PFSK-1 (cell line): Measurements from ENCODE around the gene PTPRM.

Experiments
- FOXP2 ChIP-seq: optimal IDR thresholded peaks from 2 replicates; pipeline ENCODE3; 2011; ENCODE audit warnings: borderline replicate concordance, control low read depth, inconsistent platforms; ENCODE audit not compliant: insufficient read depth; ENCODE audit errors: extremely low read length, extremely low read depth
- POLR2AphosphoS5 ChIP-seq: IDR thresholded peaks from 2 replicates; pipeline ENCODE4 v1.6.1; 2012; ENCODE audit warnings: low read depth, mild to moderate bottlenecking, control low read depth, low read length, moderate library complexity
- REST ChIP-seq, 2 experiments: IDR thresholded peaks; 2 replicates each; pipeline versions ENCODE4 v1.6.1 to v1.8.0; 2011 to 2012; ENCODE audit warnings: low read depth in 2 of 2, low read length in 2 of 2, control low read depth in 1 of 2, inconsistent platforms in 1 of 2, mild to moderate bottlenecking in 1 of 2, moderate library complexity in 1 of 2; ENCODE audit not compliant: insufficient read depth in 1 of 2
- SIN3A ChIP-seq: IDR thresholded peaks from 2 replicates; pipeline ENCODE4 v1.6.1; 2012; ENCODE audit warnings: mild to moderate bottlenecking, low read length, moderate library complexity, borderline replicate concordance; ENCODE audit not compliant: insufficient read depth
- TAF1 ChIP-seq: IDR thresholded peaks from 2 replicates; pipeline ENCODE4 v1.6.1; 2012; ENCODE audit warnings: low read length, control low read depth, borderline replicate concordance; ENCODE audit not compliant: insufficient read depth

The PTPRM gene

DNA sequence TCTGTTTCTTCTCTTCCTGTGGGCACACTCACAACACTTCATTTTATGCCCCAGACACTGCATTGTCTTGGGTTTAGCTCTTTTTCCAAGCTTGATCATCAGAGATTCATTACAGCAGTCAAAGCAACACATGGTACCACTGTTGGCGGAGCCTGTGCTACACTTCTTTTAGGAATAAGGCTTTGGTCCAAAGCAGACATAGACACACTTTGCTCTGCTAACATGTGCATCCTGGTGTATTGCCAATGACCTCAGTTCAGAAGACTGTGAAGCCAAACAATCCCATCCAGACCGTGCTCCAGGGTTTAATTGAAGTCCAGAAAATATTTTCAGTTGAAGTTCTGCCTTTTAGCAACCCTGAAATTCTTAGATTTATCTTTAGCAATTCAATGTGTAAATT, 687.5 kb downstream of the PTPRM start:
- TF ChIP-seq TAF1 (no peak), SIN3A (no peak), REST (IDR thresholded peaks at IDR 0.05; ENCODE audit: insufficient read depth in 1 of 2, low read depth in 2 of 2, low read length in 2 of 2) (no peak), FOXP2 (no peak)

DNA sequence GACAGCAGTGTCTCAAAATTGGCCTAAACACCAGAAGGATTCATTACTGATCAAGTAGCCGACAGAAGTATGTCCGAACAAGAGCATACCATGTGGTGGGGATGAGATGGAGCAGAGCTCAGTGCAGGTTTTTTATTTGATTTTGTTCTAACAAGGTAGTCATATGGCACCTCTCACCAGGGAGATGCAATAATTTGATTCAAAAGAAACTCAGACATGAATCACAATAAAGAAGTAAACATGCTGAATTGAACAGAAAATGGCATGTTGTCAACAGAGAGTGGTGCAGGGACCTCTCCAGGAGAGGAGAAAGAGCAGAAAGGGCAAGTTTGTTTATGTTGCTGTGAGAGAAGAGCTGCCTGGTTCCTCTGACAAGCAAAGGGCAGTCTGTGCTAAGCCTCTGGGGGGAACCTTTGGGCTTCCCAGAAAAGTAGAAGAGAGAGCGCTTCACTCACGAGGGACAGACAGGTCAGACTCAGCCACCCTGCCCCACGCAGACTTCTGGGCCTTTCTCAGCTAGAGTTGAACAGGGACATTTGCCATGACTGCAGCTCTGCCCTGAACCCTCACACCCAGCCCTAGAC, 690.8 kb downstream of the PTPRM start:
- TF ChIP-seq REST (IDR thresholded peaks at IDR 0.05; ENCODE audit: insufficient read depth in 1 of 2, low read depth in 2 of 2, low read length in 2 of 2), result no peak
- TF ChIP-seq TAF1, result no peak
- TF ChIP-seq SIN3A, result no peak
- TF ChIP-seq FOXP2, result no peak
- no peak for TF ChIP-seq POLR2AphosphoS5

- TF ChIP-seq REST (IDR thresholded peaks at IDR 0.05; ENCODE audit: insufficient read depth in 1 of 2, low read depth in 2 of 2, low read length in 2 of 2), result no peak
- TF ChIP-seq FOXP2, result no peak
- TF ChIP-seq SIN3A, result no peak
- TF ChIP-seq TAF1, result no peak
- no peak for TF ChIP-seq POLR2AphosphoS5
Measured at GRCh38 chr18:8260319-8260718, 693.2 kb downstream of the PTPRM start.

- TF ChIP-seq FOXP2, result no peak
- no peak for TF ChIP-seq POLR2AphosphoS5
- TF ChIP-seq SIN3A, result no peak
- no peak for TF ChIP-seq TAF1
- TF ChIP-seq REST (IDR thresholded peaks at IDR 0.05; ENCODE audit: insufficient read depth in 1 of 2, low read depth in 2 of 2, low read length in 2 of 2), result no peak
Measured at GRCh38 chr18:8260827-8261226, 693.7 kb downstream of the PTPRM start.

DNA sequence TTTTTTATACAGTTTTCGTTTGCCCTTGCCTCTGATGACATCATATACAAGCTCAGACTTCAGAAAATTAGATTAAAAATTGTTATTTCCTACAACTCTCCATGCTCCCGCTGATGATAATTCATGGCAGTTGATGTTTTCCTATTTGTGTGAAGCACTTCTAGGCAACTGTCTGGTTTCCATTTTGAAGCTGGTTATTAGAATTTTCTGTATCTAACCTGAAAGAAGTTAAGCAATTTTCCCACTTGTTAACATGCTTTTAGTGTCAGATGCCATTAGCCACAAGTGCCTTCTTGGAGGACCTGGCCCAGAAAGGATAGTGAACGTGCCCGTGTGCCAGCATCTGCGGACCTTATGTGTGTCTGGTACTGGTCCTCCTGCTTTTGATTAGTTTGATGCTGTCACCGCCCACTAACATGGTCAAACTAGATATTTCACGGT, 694.6 kb downstream of the PTPRM start:
- TF ChIP-seq FOXP2 (no peak), REST (IDR thresholded peaks at IDR 0.05; ENCODE audit: insufficient read depth in 1 of 2, low read depth in 2 of 2, low read length in 2 of 2) (no peak), POLR2AphosphoS5 (no peak), TAF1 (no peak), SIN3A (no peak)
